OCI-LY3 (cell line): ENCODE results near the gene HSPG2.

ENCODE experiments used
- EZH2phosphoT487 ChIP-seq: fragments of 200-600 bp; shearing (Covaris generic); IDR thresholded peaks from 2 replicates; pipeline ENCODE4 v1.6.1; 2018; ENCODE audit warnings: antibody characterized with exemption, mixed run types, low read depth
- TF ChIP-seq, protein P1 (sequence below): fragments of 200-600, 300-600 bp; sonication (generic); IDR thresholded peaks from 2 replicates; pipeline ENCODE4 v1.5.1; 2014; ENCODE audit warnings: antibody characterized with exemption, low read length, low read depth

DNA sequence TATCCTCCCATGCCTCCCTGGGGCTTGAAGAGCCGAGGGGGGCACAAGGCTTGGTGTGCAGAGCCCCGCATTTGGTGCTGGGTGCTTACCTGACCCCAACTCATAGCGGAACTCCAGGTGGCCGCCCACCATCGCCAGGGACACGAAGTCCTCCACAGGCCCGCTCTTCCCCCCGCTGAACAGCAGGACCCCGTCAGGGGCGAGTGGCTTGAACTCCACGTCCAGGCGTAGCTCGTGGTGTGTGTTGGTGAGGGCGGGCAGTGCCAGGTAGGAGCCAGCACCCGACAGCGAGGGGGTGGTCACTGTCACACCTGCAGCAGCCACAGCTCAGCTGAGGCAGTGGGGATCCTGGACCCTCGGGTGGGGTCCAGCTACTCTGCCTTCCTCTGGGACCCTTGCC, 107.8 kb downstream of the HSPG2 start:
- TF ChIP-seq, protein P1, sequence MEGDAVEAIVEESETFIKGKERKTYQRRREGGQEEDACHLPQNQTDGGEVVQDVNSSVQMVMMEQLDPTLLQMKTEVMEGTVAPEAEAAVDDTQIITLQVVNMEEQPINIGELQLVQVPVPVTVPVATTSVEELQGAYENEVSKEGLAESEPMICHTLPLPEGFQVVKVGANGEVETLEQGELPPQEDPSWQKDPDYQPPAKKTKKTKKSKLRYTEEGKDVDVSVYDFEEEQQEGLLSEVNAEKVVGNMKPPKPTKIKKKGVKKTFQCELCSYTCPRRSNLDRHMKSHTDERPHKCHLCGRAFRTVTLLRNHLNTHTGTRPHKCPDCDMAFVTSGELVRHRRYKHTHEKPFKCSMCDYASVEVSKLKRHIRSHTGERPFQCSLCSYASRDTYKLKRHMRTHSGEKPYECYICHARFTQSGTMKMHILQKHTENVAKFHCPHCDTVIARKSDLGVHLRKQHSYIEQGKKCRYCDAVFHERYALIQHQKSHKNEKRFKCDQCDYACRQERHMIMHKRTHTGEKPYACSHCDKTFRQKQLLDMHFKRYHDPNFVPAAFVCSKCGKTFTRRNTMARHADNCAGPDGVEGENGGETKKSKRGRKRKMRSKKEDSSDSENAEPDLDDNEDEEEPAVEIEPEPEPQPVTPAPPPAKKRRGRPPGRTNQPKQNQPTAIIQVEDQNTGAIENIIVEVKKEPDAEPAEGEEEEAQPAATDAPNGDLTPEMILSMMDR: no peak
- no peak for TF ChIP-seq EZH2phosphoT487
